GM12892 (cell line): Measurements from ENCODE around the gene HS3ST5.

ENCODE experiments used
- DNase-seq: peaks from one replicate; pipeline ENCODE4 v3.0.0; 2011; ENCODE audit not compliant: insufficient read length
- FAIRE-seq: peaks from 2 replicates; lab custom pipeline; 2011; peaks lifted over from hg19 to GRCh38; lab: Jason Lieb, UNC
- POLR2A ChIP-seq: IDR thresholded peaks from 2 replicates; pipeline ENCODE4 v1.6.1; 2011; ENCODE audit warnings: low read depth, low read length, control low read depth
- POLR2AphosphoS5 ChIP-seq: IDR thresholded peaks from 2 replicates; pipeline ENCODE4 v1.6.1; 2011; ENCODE audit warnings: low read depth, low read length, control low read depth
- TAF1 ChIP-seq: IDR thresholded peaks from 2 replicates; pipeline ENCODE4 v1.6.1; 2011; ENCODE audit warnings: low read depth, mild to moderate bottlenecking, control low read depth, low read length, borderline replicate concordance

Gene HS3ST5

DNA sequence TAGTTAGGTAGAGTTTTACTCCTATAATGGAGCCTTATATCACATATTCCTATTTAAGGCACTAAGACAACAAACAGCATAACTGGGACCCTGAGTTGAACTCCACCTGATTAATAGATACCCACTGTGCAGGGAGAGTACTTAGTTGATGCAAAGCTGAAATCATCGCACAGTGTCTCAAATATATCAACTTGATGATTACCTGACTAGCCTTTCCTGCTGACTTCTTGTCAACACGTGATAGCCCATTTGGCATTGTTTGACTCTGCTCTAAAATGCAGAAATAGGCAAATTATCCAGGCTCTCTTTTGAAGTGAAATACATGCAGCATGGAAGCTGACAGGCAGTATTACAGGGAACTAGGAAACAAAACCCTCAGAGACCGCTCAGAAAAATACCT is 217.2 kb downstream of the HS3ST5 start:
- TF ChIP-seq POLR2A (no peak), TAF1 (no peak), POLR2AphosphoS5 (no peak)
- no peak for DNase-seq
- FAIRE-seq = no peak

- no peak for DNase-seq
- TF ChIP-seq POLR2A (no peak), TAF1 (no peak), POLR2AphosphoS5 (no peak)
- FAIRE-seq = no peak
These were observed 220.7 kb downstream of the HS3ST5 start for GRCh38 chr6:114121913-114122662.

DNA sequence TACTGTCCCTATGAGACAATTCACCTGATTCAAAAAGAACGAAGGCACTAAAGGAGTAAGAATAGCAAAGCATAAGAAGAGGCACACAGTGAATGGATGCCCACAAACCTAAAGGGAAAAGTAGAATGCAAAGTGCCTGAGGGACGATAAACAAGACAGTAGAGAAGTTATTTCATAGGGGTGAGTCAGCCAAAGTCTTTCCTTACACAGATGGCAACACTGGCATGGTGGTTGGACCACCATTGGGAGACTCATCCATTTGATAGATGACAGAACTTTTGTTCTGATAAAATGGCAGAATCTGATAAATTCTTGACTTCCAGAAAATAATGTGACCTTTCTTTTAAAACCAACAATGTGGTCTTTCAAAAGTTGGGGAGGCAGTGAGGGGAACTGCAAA is 223.8 kb downstream of the HS3ST5 start:
- DNase-seq (no peak), FAIRE-seq (no peak)
- no peak for TF ChIP-seq POLR2AphosphoS5
- no peak for TF ChIP-seq POLR2A
- TF ChIP-seq TAF1 = no peak

- FAIRE-seq (no peak), DNase-seq (no peak)
- no peak for TF ChIP-seq TAF1
- no peak for TF ChIP-seq POLR2A
These were observed 227.2 kb downstream of the HS3ST5 start for GRCh38 chr6:114115652-114116051.

DNA sequence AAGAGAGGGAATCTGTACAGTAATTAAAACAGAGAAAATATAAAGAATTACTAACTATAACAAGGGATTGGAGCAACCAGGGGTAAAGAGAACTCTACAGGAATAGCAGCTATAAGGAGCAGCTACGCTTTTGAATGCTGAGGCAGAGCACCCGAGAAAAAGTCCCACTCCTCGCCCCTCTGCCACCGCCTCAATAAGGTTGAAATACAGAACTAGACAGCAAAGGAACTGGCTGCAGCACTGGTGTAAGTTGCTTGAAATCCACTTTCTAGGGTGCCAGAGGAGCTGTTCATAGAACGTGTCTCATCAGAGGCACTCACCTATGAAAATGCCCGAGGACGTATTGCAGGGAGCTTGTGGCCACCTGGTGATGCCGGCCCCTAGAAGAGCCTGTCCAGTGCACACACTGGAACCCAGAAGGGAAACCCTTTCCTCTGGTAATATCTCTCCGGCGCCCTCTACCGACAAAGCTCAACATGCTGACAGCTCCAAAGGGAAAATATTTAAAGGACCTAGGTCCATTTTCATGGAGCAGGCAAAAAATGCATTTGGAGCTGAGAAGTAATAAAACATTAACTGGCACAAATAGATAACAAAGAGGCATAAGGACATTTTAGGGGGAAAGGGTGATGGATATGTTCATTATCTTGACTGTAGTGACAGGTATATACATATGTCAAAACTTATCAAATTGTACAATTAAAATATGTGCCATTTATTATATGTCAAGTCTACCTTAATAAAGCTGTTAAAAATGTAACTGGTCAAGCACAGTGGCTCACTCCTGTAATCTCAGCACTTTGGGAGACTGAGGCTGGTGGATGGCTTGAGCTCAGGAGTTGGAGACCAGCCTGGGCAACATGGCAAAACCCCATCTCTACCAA is 234.5 kb downstream of the HS3ST5 start:
- FAIRE-seq = peak; percentile 63
- TF ChIP-seq POLR2AphosphoS5 (no peak), POLR2A (no peak), TAF1 (no peak)

GRCh38 chr6:114106020-114106419 is 236.8 kb downstream of the HS3ST5 start:
- TF ChIP-seq POLR2A = no peak
- no peak for TF ChIP-seq POLR2AphosphoS5
- no peak for TF ChIP-seq TAF1
- FAIRE-seq (no peak), DNase-seq (no peak)

More for the DNA sequence above, 234.5 kb downstream of the HS3ST5 start:
- DNase-seq = no peak

DNA sequence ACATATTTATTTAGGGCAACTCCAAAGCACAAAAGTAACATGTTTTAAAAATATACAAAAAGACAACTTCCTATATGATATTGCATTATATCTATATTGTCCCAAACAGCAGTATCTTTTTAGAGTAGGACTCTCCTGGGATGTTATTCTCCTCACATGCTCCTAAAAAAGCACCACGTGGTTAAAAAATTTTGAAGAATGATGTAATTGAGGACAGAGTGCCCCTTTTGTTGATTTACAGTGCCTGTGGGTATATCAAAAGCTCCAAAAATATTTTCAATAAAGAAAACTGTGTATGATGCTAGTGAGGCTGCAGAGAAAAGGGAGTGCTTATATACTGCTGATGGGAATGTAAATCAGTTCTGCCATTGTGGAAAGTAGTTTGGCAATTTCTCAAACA is 241.6 kb downstream of the HS3ST5 start:
- FAIRE-seq (no peak), DNase-seq (no peak)
- no peak for TF ChIP-seq POLR2AphosphoS5
- TF ChIP-seq POLR2A = no peak
- TF ChIP-seq TAF1 = no peak

DNA sequence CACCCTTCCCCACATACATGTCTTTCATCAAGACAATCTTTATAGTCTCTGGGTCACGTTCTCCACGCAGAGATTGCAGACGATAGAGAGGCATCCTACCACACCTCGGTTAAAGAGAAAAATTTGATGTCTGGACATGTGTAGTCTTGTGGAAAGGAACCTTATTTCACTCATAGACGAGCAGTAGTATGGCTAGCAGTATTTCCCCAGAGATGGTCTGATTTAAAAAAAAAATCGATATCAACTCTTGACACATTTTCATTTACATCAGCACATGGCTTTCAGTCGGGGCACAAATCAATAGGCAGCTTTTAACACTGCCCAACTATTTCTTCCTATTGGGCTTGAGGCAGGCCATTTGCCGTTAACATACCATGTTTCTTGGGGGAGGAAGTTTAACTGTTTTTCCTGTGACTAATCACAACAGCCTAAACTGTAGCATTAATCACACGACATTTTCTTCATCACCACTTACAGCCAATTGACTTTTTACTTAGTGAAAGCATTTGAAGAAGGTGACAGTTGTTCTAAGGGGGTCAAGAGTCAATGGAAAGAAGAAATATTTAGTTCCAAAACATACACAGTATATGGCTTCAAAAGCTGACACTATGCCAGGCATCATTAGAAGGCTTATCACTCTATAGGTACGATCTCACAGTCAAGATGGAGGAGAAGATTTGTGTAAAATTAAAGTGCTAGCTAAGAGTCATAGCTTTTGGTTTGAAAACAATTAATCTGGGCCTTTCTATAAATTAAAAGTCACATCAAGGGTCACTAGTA is 242.4 kb downstream of the HS3ST5 start:
- DNase-seq (no peak), FAIRE-seq (no peak)
- no peak for TF ChIP-seq TAF1
- TF ChIP-seq POLR2AphosphoS5 = no peak
- no peak for TF ChIP-seq POLR2A

DNA sequence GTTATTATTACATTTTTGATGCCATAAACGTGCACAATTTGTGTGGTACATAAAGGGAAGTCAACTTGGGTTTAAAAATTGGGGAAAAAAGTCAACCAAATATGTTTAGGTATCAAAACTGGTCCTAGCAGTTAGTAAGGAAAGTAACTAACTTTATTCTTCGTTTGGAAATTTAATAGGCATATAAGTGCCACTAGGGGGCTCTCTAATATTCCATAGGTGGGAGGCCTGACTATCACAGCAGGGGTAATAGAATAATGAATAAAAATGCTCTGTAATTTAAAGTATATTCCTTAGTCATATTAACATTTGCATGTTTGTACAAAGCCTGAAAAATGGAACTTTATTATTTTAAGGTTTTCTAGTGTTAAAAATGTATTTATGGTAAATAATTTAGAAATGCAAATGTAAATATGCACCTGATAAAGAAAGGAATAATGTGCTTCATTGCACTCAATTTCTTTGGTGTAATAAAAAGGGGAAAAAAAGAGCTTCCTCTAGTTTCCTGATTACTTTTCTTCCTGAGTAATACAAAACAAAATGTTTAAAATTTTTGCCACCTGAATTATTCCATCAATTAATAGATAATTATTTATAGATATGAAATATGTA is 246.2 kb downstream of the HS3ST5 start:
- DNase-seq (no peak), FAIRE-seq (no peak)
- TF ChIP-seq TAF1 (no peak), POLR2A (no peak), POLR2AphosphoS5 (no peak)

GRCh38 chr6:114092943-114093342 is 249.9 kb downstream of the HS3ST5 start:
- no peak for DNase-seq
- no peak for FAIRE-seq

More at GRCh38 chr6:114092943-114093342, 249.9 kb downstream of the HS3ST5 start:
- TF ChIP-seq TAF1 (no peak), POLR2A (no peak), POLR2AphosphoS5 (no peak)
